HG02852 (cell line): ENCODE measurements around the gene GABRR1.
A peak's percentile ranks its signal among the peaks of the same experiment; 100 is the strongest.
"Not testable (repeated sequence)": the region's sequence is repeated elsewhere in the genome, so short reads cannot be mapped to it uniquely, and the experiment has no call there.

ENCODE experiments used
- ATAC-seq: cut with Tn5 transposase; IDR thresholded peaks from one replicate; pipeline ENCODE4 v1.9.1; 2021; ENCODE audit warnings: mild to moderate bottlenecking, moderate library complexity; ENCODE audit not compliant: unreplicated experiment

Gene GABRR1

DNA sequence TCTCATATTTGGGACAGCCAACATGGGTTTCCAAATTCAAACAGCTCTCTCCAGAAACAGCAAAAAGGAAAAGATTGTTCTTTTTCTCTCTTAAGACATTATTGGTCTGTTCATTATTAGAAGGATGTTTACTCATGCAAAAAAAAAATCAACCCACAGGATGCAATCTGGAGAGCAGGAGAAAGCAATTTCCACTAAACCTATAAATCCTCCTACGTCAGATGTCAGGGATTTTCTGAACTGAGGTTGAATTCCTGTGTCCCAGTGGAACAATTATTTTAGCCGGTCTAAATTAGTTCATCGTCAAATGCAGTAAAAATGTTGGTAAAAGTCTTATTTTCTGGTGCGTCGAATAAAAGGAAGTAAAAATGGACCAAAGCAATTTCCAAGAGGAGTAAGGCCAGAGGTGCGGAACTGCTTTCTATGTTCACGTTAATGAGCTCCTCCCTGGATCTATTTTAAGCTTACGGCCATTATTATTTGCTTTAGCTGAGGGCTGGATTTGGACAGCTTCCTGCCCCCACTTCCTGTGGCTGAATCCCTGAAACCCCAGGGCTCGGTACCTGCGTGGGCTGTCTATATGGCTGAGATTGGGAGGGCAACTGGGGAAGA lies at the start of gene GABRR1:
GABRR1 (minus strand) TSS at position 60 of the 612 bp plus-strand sequence; CDS start at position 24, 36 bp downstream.
- no peak for ATAC-seq

DNA sequence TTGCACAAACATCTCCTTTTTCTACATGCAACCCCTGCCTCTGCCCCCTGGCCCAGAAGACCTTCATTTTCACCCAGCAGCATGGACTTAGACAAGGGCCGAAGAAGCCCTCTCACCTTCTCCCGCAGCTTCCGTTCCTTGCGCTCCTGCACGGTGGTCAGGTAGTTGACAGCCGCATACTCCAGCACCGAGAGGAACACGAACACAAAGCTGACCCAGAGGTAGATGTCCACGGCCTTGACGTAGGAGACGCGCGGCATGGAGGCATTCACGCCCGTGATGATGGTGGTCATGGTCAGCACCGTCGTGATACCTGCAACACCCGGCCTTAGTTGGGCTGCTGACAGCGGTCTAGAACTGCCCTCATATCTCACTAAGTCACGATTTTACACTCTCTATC lies 47.1 kb upstream of the GABRR1 start:
- no peak for ATAC-seq

DNA sequence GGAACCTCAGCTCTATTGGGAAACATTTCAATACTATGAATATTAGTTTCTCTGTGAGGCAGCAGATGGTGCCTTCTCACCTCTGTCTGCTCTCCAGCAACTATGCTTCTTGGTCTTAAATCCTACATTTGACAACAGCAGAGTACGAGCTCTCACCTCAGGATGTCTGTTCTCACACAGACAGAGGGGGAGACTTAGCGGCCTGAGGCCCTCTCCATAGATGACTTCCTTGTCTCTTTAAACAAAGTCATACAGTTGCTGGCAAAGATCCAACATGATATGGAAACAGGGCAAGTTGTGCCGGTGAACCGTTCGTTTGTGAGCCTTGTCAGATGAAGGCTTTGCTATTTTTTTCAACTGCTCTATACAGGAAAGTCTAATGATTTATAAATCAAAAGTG lies 43.7 kb upstream of the GABRR1 start:
- ATAC-seq = no peak

DNA sequence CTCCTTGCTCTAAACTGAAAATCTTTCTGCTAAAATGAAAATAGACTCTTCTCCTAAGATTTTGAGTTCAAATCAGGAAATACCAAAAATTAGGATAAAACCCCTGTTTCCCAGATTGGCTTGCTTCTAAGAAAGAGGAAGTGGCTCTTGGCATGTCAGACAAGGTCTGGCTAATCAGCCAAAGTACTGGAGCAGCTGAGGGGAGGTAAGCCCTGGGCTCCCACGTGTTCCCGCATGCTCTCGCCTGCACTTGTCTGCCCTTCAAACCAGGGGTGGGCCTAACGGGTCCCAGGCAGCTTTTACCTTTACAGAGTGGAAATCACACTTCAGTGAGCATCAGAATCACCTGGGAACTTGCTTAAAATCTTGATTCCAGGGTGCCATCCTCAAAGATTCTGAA lies 43.2 kb upstream of the GABRR1 start:
- no peak for ATAC-seq

DNA sequence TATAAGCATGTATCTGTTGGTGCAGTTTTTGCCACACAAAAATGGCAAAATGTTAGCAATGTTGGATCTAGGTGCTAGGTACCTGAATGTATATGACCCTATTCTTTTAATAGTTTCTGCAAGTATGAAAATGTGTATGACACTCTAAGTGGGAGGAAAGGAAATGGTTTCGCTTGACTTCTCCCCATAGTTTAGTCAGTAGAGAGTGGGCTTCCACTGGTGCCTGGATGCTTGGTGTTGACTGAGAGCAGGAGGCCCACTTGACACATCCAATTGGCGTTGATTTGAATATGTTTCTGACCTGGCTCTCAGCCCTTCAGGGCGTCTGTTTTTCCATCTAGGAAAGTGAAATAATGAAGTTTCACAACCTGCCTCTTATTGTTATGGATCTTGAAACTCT lies 41.8 kb upstream of the GABRR1 start:
- ATAC-seq = peak; percentile 85

DNA sequence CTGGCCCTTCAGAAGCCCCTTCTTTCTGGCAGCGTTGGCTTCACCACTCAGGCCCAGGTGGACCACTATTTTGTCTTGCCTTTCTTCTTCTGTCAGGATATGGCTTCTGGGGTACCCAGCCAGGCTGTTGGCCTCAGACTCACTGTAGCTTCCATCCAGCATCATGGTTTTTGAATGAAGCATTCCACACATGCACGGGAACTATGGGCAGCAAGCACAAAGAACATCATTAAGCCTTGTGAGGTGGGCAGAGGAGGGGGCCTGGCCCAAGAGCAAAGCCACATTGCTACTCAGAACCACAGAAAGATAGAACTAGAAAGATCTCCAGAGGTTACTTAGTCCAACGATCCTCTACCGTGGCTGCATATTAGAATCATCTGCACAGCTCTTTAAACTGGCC lies 40.6 kb upstream of the GABRR1 start:
- no peak for ATAC-seq

DNA sequence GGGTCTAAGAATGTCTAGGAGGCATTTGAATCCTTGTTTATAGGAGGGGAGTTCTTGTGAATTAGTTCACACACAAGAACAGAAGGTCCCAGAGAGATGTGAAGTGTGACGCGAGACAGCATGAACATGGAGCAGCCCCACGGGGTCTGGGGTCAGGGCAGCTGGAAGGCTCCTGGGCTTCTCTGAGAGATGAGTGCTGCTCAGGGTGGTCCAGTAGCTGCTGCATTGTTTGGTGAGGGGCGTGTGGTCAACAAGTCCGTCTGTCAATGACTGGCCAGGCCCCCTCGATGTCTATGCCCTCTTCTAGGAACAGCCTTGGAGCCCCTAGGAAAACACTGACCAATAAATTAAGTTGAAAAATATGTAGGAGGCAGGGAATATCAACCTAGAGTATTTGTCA lies 40.2 kb upstream of the GABRR1 start:
- no peak for ATAC-seq

DNA sequence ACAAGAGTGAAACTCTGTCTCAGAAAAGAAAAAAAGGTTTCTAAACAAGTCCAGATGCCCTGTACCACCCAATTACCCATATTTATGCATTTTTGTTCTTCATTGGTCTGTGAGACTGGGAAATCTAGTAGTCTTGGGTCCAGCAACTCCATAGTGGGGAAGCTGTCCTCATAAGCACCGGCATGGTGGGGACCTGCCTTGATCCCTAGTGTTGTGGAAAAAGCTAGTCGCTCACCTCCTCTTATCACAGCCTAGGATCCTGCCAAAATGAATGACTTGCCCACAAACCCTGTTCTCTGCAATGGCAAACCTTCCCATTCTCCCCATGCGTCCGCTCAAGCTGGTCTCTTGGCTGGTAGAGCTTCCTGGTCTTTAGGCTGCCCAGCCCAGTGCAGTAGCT lies 38.3 kb upstream of the GABRR1 start:
- no peak for ATAC-seq

DNA sequence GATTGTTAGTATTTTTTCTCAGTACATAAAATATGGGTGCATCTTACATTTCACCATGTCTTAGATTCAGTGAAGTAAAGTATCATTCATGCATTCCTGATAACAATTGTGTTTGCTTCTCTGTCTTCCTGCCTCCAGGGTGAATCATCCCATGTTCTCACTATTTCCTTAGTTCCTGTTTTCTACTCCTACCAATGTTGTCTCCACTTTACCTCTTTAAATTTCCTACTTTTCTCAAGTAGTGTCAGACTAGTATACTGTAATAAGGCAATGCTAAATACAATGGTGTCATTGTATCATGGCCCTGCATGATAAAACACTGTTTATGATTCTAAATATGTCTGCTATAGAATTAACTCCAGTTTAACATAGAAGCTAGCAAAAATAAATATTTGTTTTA lies 37.4 kb upstream of the GABRR1 start:
- no peak for ATAC-seq

DNA sequence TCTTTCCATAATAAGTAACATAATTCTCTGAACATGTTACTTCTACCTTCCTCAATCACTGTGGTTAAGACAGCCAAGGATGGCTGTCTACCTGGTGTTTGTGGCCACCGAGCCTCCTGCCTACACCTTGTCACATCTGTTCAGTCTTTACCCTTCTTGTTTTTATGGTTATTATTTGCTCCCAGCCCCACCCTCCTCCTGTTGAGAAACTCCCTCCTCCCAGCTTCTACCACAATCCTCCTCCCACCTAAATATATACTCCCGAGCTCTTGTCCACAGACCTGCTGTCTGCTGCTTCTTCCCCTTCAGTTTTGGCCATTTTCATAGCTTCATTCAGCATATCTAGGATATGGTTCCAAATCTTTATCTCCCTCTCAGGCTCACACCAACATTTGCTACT lies 35.7 kb upstream of the GABRR1 start:
- ATAC-seq = no peak

DNA sequence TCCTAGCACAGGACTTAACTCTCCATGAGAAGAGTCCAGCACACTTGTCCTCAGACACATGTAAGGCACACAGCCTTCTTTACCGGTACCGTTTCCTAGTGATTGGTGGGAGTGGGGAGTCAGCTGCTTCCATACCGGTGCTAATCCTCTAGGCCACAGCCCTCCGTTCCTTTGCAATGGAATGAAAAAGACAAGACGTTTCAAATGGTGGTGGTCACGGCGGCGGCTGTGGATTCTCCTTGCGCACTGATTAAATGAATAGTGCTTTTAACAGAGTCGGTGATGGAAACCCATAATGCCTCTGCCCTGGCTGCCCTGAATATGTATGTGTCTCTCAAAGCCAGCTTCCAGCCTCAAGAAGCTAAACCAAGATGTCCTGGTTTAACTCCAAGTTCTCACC lies 34.8 kb upstream of the GABRR1 start:
- no peak for ATAC-seq

DNA sequence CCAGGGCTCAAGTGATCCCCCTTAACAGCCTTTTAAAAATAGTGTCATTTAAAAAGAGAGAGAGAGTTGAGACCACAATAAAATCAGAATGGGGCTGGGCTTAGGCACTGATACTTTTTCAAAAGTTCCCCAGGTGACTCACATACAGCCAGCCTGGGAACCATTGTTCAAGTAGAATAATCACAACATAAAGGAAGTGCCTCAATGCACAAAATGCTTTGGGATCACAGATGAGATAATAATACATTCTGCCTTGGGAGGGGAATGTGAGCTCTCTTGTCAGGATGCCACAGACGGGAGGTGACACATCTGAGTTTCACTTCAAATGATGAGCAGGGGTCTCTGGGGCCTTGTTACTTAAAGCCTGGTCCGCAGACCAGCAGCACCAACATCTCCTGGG lies 34.0 kb upstream of the GABRR1 start:
- no peak for ATAC-seq

DNA sequence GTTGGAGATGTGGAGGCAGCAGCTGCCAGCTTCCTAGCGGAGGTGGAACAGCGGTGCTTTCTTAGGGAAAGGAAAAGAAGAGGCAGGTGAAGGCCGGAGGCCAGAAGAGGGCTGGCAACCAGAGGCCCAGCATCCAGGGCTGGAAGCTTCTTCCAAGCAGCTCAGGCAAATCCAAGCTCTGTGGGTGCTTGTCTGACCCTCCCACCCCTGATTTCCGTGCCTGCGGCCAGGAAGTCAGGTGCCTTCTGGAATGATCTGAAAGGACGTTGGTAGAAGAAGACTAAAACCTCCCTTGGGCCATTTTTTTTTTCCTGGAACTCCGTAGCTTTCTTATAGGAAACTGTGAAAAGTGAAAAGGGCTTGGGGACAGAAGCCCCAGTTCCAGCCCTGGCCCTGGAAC lies 33.1 kb upstream of the GABRR1 start:
- ATAC-seq = no peak

DNA sequence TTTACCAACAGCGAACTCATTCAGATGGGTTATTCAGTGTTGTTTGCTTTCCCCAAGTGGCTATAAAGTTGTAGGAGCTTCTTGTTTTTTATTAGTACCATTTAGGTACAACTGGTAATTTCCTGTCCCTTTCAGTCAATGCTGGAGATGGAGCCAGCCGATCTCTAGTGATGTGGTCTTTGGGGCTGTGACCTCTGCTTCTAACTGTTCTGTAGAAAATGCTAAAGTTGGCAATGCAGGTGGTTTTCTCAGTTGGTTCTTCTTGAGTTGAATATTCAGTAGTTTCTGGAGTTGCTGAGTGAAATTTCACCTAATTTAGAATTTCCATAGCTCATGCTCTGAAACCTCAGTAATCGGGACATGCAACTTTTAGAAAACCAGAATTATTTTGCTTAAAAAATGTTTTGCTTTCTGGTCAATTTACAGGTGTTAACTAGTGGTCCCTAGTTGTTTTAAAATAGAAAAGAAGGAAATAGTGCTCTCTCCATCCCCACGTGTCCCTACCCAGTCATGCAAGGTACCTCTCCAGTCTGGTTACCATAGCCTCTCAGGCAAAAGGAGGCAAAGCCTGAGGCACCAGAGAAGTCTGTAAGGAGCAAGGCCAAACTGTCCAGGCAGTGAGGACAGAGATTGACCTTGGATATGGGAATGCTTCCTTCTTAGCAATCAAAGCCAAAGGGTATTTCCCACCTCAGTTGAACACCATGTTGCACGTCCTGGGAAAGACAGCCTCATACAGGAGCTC lies 27.3 kb upstream of the GABRR1 start:
- peak; percentile 75 for ATAC-seq

DNA sequence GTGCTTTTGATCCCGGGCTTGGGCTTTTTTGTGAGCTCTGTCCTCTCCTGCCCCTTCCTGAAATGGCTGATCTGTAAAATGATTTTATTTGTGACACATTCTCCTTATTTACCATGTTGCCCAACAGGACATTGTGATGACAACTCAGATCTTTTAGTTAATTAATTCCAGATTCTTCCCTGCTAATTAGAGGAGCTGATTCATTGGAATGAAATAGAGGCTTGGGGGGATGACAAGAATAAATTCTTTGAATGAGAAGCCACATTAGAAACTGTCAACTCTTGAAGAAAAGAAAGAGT lies 26.1 kb upstream of the GABRR1 start:
- ATAC-seq = no peak

DNA sequence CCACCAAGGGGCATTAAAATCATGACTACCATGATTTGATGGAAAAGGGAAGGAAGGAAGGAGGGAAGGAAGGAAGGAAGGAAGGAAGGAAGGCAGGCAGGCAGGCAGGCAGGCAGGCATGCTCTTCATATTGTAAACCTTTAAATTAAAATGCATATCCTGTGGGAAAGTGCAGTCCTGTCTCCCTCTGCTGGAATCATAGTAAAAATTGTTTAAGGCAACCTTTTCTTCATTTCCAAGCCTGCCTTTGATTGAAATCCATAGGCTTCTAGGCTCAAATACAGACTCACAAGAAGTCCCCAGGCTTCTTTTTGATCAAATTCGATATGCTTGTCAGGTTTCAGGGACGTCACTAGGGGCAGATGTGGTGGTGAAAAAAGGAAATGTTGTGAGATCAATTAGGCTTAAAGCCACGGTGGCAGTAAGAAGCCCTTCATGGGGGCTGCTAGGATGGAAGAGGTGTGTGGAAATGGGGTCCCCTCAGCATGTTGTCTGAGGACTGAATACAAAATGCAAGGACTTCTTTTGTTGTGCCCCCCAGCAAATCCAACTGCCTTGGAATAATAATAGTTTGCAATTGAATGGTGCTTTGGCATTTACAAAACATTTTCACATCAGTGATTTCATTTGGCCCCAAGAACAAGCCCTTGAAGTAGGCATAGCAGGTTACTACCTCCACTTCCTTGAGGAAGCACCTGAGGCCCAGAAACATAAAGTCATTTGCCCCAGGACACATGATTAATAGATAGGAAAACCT lies 25.6 kb upstream of the GABRR1 start:
- no peak for ATAC-seq

DNA sequence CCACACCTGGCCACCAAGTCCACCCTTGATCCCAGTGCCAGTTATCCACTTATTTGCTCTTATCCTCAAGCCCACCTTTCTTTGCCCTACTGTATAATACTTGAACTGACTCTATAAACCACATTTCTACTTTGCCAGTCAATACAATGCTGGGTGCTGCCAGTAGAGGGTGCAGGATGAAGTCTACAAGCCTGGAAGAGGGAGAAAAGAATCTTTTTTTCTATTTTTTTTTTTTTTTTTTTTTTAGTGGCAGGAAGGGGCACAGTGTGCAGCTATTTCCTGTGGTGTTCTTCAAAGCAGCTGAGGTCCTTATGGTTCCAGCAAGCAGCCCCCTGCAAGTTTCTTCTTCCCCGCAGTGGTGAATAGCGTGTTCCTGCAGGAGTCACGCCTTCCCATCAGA lies 22.2 kb upstream of the GABRR1 start:
- no peak for ATAC-seq

DNA sequence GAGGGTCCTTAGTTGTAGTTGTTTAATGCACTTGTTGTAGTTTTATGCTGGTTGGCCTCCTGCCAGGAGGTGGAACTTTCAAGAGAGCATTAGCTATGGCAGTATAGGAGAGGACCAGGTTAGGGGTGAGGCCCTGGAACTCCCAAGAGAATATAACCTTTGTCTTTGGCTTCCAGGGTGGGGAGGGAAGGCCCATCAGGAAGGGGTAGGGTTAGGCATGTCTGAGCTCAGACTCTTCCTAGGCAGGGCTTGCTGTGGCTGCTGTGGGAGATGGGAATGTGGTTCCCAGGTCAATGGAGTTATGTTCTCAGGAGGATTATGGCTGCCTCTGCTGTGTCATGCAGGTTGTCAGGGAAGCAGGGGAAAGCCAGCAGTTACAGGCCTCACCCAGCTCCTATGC lies 20.0 kb upstream of the GABRR1 start:
- no peak for ATAC-seq

DNA sequence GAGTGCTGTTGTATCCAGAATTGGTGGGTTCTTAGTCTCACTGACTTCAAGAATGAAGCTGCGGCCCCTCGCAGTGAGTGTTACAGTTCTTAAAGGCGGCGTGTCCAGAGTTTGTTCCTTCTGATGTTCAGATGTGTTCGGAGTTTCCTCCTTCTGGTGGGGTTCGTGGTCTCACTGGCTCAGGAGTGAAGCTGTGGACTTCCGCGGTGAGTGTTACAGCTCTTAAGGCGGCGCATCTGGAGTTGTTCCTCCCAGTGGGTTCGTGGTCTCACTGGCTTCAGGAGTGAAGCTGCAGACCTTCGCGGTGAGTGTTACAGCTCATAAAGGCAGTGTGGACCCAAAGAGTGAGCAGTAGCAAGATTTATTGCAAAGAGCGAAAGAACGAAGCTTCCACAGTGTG lies 16.4 kb upstream of the GABRR1 start:
- ATAC-seq = not testable (repeated sequence)

DNA sequence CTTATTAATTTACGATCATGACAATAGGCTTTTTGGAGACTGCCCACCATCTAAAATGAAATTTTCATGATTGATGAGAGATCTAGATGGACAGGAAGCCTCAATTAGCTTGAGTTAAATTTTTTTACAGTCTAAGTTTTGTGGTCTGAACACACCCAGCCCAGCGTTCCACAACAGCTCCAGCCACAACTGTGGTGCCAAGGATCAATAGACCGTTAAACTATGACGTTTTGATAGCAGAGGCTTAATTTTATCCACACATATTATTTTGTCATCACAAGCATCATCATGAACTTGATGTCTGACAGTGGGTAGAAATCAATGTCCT lies 5.5 kb upstream of the GABRR1 start:
- no peak for ATAC-seq

DNA sequence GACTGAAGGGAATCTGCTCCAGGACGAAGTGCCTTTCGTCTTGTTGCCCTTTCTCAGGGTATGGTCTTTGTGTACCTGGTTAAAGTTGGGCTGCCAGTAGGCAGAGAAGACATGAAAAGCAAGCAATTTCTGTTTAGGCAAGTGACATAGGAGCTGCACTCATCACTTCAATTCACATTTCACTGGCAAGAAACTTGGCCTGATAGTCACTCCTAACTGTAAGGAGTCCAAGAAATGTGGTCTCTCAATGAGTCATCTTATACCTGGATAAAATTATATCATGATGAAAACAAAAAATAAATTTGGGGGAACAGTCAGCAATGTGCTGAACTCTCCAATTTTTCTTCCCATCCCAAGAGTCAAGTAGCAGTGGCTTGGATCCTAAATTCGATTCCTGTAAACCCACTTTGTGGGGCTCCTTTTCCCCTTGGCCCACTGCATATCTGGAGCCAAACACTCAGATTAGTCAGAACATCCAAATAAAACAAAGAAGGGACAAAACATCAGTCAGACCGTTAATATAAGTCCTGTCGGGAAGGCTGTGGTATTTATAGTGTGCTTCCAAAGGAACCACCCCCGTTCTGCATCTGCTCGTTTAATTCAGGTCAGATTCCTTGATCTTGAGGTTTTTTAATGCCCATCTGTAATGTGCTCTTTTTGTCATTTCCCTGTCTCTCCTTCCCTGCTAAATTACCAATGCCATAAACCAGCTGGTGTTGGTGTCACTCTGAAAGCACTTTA lies 5.0 kb upstream of the GABRR1 start:
- ATAC-seq = no peak

DNA sequence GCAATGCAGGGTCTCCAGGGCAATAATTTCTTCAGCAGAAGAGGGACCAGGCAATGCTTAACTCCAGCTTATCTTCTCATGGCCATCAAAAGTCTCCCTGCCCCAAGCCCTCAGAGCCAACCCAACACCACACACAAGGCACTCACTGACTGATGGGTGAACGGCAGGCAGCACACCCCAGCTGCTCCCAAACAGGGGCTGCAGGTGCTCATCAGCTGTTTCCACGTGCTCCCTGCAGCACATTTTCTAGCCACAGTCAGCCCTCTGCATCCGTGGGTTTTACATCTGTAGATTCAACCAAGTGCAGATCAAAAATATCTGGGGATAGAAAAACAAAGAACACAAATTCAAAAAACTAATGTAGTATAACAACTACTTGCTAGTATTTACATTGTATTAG lies 4.0 kb upstream of the GABRR1 start:
- ATAC-seq = no peak
